AG09319 (cell line): ENCODE measurements around the gene RAD51B.
A peak's percentile ranks its signal among the peaks of the same experiment; 100 is the strongest.
"Not testable (repeated sequence)": the region's sequence is repeated elsewhere in the genome, so short reads cannot be mapped to it uniquely, and the experiment has no call there.

Experiments used
- DNase-seq: peaks from one replicate; pipeline ENCODE4 v3.0.0-alpha.2; 2010; ENCODE audit warnings: low read depth; ENCODE audit errors: extremely low read depth
- TF ChIP-seq, protein P1 (sequence below): IDR thresholded peaks from 2 replicates; pipeline ENCODE4 v1.5.1; 2011; ENCODE audit warnings: low read depth, mild to moderate bottlenecking, inconsistent platforms, low read length, moderate library complexity

The RAD51B gene

GRCh38 chr14:67816326-67817002 lies 3.1 kb upstream of the RAD51B start, which contains the start of gene ZFYVE26:
ZFYVE26 (minus strand) TSS chr14:67816590; CDS start chr14:67815963, 627 bp downstream.
- TF ChIP-seq, protein P1, sequence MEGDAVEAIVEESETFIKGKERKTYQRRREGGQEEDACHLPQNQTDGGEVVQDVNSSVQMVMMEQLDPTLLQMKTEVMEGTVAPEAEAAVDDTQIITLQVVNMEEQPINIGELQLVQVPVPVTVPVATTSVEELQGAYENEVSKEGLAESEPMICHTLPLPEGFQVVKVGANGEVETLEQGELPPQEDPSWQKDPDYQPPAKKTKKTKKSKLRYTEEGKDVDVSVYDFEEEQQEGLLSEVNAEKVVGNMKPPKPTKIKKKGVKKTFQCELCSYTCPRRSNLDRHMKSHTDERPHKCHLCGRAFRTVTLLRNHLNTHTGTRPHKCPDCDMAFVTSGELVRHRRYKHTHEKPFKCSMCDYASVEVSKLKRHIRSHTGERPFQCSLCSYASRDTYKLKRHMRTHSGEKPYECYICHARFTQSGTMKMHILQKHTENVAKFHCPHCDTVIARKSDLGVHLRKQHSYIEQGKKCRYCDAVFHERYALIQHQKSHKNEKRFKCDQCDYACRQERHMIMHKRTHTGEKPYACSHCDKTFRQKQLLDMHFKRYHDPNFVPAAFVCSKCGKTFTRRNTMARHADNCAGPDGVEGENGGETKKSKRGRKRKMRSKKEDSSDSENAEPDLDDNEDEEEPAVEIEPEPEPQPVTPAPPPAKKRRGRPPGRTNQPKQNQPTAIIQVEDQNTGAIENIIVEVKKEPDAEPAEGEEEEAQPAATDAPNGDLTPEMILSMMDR: no peak
- DNase-seq: peak; percentile 76

- DNase-seq: no peak
- TF ChIP-seq, protein P1: no peak
Measured at GRCh38 chr14:67817750-67818438, 1.7 kb upstream of the RAD51B start.

- not testable (repeated sequence) for DNase-seq
Measured at GRCh38 chr14:67818476-67818875, 1.1 kb upstream of the RAD51B start.

- TF ChIP-seq, protein P1: no peak
- no peak for DNase-seq
Measured at GRCh38 chr14:67820428-67820971, 921 bp downstream of the RAD51B start.

DNA sequence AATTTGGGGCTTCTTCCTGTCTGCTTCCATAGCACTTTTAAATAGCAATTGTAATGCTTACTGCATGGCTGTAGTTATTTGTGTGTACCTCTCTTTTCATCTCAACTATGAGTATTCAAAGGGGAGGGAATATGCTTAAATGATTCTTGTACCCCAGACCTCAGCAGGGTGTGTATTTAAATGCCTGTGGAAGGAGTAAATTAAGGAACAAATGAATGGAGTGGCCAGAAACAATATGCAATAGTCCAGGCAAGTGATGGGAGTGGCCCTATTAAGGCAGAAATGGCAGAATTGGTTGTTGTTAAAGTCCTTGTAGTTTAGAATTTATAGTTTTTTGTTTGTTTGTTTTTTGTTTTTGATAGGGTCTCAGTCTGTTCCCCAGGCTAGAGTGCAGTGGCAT lies 1.5 kb downstream of the RAD51B start:
- no peak for DNase-seq

DNA sequence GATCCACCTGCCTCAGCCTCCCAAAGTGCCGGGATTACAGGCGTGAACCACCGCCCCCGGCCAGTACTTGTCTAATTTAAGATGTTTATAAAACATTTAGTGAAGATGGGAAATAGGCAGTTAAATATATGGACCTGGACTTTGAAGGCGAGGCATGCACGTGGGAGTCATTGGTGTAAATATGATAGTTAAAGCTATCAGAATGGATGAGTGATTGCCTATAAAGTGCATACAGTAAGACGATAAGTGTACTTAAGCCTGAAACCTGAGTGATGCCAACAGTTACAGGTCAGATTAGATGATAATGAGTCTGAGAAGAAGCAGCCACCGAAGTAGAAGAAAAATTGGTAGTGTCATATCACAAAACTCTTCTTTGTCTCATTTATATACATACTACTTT lies 11.5 kb downstream of the RAD51B start:
- TF ChIP-seq, protein P1: no peak
- DNase-seq: no peak

More for the DNA sequence above, 1.5 kb downstream of the RAD51B start:
- TF ChIP-seq, protein P1: no peak

GRCh38 chr14:67833403-67833802 lies 13.8 kb downstream of the RAD51B start:
- no peak for DNase-seq
- TF ChIP-seq, protein P1: no peak
